ENCODE results near the gene SPEM1.

Gene SPEM1

DNA sequence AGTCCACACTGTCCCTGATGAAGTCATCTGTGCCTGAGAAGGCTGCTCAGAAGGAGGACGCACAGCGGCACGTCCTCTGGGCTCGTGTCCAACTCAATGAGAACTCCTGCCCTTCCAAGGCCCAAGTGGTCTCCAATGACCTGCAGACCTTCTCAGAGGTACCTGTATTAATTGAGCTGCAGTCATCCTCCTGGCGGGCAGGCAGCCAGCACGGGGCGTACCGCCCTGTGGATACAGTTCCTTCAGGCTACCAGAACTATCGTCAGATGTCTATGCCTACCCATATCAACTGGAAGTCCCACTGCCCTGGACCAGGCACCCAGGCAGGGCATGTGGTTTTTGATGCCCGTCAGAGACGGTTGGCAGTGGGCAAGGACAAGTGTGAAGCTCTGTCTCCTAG, 12.2 kb downstream of the SPEM1 start:
- DNase-seq, result no peak
- H3K4me1 Mint-ChIP-seq (ENCODE audit: low read depth in 2 of 2), result peaks cover 16 to 19% of the 10 kb centered on the region in 2 donors
- H3K4me3 Mint-ChIP-seq, result no peak overlapping the region
- peaks cover 21% of the 10 kb centered on the region for H3K36me3 Mint-ChIP-seq (ENCODE audit: insufficient read depth)
- no peaks in the 10 kb centered on the region for H3K9me3 Mint-ChIP-seq
- ATAC-seq (replicated peaks), result no peak
- no peaks in the 10 kb centered on the region for H3K27me3 Mint-ChIP-seq
- H3K27ac Mint-ChIP-seq, result no peak overlapping the region

- H3K9me3 Mint-ChIP-seq, result no peaks in the 10 kb centered on the region
- peaks cover 28% of the 10 kb centered on the region for H3K36me3 Mint-ChIP-seq (ENCODE audit: insufficient read depth)
- peak overlapping the region; percentile 90 to 93 for H3K27ac Mint-ChIP-seq
- H3K27me3 Mint-ChIP-seq, result peaks cover 22 to 34% of the 10 kb centered on the region in 2 donors
- DNase-seq (peak; percentile 11 to 41 (median 27)), ATAC-seq (replicated peaks) (peak; percentile 37)
- H3K4me1 Mint-ChIP-seq (ENCODE audit: low read depth in 2 of 2), result peaks cover 34 to 41% of the 10 kb centered on the region in 2 donors
- peak overlapping the region; percentile 93 to 97 for H3K4me3 Mint-ChIP-seq
Measured at GRCh38 chr17:7435676-7436555, 15.8 kb downstream of the SPEM1 start.

DNA sequence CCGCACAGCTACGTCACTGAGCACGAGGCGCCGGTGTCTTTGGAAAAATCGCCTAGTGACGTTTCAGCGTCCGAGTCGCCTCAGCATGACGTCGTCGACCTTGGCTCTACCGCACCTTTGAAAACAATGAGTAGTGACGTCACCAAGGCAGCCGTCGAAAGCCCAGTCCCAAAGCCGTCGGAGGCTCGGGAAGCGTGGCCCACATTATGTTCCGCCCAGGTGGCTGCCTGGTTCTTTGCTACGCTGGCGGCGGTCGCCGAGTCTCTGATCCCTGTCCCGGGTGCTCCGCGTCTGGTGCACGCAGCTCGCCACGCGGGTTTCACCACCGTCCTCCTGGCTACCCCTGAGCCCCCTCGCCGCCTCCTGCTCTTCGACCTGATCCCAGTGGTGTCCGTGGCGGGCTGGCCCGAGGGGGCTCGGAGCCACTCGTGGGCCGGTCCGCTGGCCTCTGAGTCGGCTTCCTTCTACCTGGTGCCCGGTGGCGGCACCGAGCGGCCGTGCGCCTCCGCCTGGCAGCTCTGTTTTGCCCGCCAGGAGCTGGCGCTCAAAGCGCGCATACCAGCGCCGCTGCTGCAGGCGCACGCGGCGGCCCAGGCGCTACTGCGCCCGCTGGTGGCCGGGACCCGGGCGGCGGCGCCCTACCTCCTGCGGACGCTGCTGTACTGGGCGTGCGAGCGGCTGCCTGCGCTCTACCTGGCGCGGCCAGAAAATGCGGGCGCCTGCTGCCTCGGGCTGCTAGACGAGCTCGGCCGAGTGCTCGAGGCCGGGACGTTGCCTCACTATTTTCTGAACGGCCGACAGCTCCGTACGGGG, 16.6 kb downstream of the SPEM1 start:
- H3K27me3 Mint-ChIP-seq, result peaks cover 29 to 43% of the 10 kb centered on the region in 2 donors
- H3K4me1 Mint-ChIP-seq (ENCODE audit: low read depth in 2 of 2), result peaks cover 34 to 41% of the 10 kb centered on the region in 2 donors
- peak overlapping the region; percentile 93 to 97 for H3K4me3 Mint-ChIP-seq
- H3K9me3 Mint-ChIP-seq, result no peaks in the 10 kb centered on the region
- H3K27ac Mint-ChIP-seq, result peak overlapping the region; percentile 68 to 93
- peak; percentile 65 for ATAC-seq (replicated peaks)
- peaks cover 28% of the 10 kb centered on the region for H3K36me3 Mint-ChIP-seq (ENCODE audit: insufficient read depth)
- DNase-seq, result peak; percentile 72 to 82 (median 78)

DNA sequence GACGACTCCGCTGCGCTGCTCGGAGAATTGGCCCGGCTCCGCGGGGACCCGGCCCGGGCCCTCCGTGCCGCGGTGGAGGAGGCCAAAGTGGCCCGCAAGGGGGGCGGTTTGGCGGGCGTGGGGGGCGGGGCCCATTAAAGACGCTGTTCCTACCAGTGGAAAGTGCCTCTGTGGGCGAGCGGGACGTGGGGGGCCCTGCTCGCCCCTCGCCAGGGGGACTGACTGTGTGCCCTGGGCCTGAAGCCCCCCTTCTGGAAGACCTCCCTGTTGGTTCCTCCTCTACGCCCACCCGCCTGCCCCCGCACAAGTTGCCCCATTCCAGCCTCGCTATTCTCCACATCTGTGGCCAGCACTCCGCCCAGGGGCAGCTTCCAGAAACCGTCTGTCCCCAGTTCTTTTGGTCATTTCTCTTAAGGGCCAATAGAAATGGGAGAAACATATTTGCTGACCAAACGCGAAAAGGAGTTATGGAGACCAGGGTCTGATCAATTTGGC, 17.3 kb downstream of the SPEM1 start:
- Mint-ChIP-seq H3K4me3 (peak overlapping the region; percentile 93 to 97), H3K36me3 (ENCODE audit: insufficient read depth) (peaks cover 28% of the 10 kb centered on the region), H3K4me1 (ENCODE audit: low read depth in 2 of 2) (peaks cover 34 to 41% of the 10 kb centered on the region in 2 donors), H3K27ac (peak overlapping the region in 1 of 2 donors; percentile 93), H3K27me3 (peaks cover 35 to 49% of the 10 kb centered on the region in 2 donors), H3K9me3 (no peaks in the 10 kb centered on the region)
- no peak for DNase-seq
- ATAC-seq (replicated peaks), result no peak

- peaks cover 34 to 41% of the 10 kb centered on the region in 2 donors for H3K4me1 Mint-ChIP-seq (ENCODE audit: low read depth in 2 of 2)
- H3K27me3 Mint-ChIP-seq, result peaks cover 40 to 53% of the 10 kb centered on the region in 2 donors
- peak overlapping the region; percentile 60 to 76 for H3K4me3 Mint-ChIP-seq
- H3K36me3 Mint-ChIP-seq (ENCODE audit: insufficient read depth), result peaks cover 28% of the 10 kb centered on the region
- no peaks in the 10 kb centered on the region for H3K9me3 Mint-ChIP-seq
- peak overlapping the region in 1 of 2 donors; percentile 16 for H3K27ac Mint-ChIP-seq
- no peak for ATAC-seq (replicated peaks)
- peak in 1 of 3 experiments; percentile 12 for DNase-seq
Measured at GRCh38 chr17:7437950-7438614, 18.0 kb downstream of the SPEM1 start.

DNA sequence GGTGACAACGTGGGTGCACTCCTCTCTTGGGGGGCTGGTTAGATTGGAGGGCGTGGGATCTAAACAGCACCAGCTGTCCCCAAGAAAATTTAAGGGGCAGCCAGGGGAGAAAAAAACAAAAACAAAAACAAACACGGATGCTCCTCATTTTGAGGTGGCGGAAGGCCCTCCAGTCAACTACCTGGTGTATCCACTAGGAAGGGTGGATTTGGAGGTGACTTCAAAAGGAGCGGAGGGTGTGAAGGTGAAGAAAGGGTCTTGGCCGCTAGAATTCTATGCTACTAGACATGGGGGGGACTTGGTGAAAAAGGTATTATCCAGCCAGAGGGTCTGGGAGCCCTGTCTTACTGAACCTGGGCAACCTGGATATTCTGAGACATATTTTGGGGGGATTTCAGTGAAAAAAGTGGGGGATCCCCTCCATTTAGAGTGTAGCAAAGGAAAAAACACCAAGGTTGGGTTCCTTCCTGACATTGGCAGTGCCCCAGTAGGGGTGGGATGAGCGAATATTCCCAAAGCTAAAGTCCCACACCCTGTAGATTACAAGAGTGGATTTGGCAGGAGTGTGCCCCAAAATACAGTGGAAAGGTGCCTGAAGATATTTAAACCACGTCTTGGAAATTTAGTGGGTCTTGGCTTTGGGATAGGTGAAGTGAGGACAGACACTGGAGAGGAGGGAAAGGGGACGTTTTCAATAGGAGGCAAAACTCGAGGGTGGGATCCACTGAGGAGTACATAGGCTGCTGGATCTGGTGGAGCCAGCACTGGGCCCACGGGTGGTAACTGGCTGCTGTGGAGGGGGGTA, 18.7 kb downstream of the SPEM1 start:
- H3K27me3 Mint-ChIP-seq, result peaks cover 47 to 61% of the 10 kb centered on the region in 2 donors
- H3K4me1 Mint-ChIP-seq (ENCODE audit: low read depth in 2 of 2), result peaks cover 34 to 41% of the 10 kb centered on the region in 2 donors

DNA sequence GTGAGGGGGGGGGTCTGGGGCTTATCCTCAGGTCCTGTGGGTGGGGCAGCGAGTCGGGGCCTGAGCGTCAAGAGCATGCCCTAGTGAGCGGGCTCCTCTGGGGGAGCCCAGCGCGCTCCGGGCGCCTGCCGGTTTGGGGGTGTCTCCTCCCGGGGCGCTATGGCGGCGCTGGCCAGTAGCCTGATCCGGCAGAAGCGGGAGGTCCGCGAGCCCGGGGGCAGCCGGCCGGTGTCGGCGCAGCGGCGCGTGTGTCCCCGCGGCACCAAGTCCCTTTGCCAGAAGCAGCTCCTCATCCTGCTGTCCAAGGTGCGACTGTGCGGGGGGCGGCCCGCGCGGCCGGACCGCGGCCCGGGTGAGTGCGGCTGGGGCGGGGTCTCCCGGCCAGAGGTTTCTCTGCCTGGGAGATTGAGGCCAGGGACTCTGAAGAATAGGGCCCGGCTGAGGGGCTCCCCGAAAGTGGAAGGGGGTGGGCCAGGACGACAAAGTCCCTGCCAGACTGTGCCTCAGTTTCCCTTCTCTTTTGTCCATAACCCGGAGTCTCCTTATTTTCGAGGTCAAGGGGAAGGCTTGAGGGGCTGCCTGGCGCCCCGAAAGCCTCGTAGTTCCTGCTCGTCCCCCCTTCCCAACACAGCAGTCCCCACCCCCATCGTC, 19.5 kb downstream of the SPEM1 start, which contains the start of gene FGF11:
FGF11 (plus strand) TSS at position 51 of the 651 bp plus-strand sequence; CDS start at position 160, 109 bp downstream.
- Mint-ChIP-seq H3K4me3 (peak within 1 kb of the TSS; percentile 78 to 83), H3K36me3 (ENCODE audit: insufficient read depth) (peaks cover 30% of the 10 kb centered on the region), H3K27me3 (peaks cover 52 to 67% of the 10 kb centered on the region in 2 donors), H3K4me1 (ENCODE audit: low read depth in 2 of 2) (peaks cover 34 to 41% of the 10 kb centered on the region in 2 donors), H3K27ac (peak within 1 kb of the TSS; percentile 16 to 87), H3K9me3 (no peaks in the 10 kb centered on the region)
- ATAC-seq (replicated peaks) (no peak), DNase-seq (no peak)

More for the DNA sequence above, 18.7 kb downstream of the SPEM1 start:
- H3K36me3 Mint-ChIP-seq (ENCODE audit: insufficient read depth), result peaks cover 30% of the 10 kb centered on the region
- peak overlapping the region; percentile 60 to 76 for H3K4me3 Mint-ChIP-seq
- no peak for DNase-seq
- H3K27ac Mint-ChIP-seq, result peak overlapping the region in 1 of 2 donors; percentile 16
- no peaks in the 10 kb centered on the region for H3K9me3 Mint-ChIP-seq
- ATAC-seq (replicated peaks), result no peak

- no peak for ATAC-seq (replicated peaks)
- Mint-ChIP-seq H3K27ac (peak overlapping the region in 1 of 2 donors; percentile 87), H3K9me3 (no peaks in the 10 kb centered on the region), H3K27me3 (peaks cover 56 to 73% of the 10 kb centered on the region in 2 donors), H3K4me3 (peak overlapping the region; percentile 78 to 83), H3K4me1 (ENCODE audit: low read depth in 2 of 2) (peaks cover 33 to 39% of the 10 kb centered on the region in 2 donors), H3K36me3 (ENCODE audit: insufficient read depth) (peaks cover 25% of the 10 kb centered on the region)
- DNase-seq, result peak in 2 of 3 experiments; percentile 18 to 19
Measured at GRCh38 chr17:7440113-7440833, 20.1 kb downstream of the SPEM1 start.

GRCh38 chr17:7440834-7441195, 20.7 kb downstream of the SPEM1 start:
- ATAC-seq (replicated peaks) (no peak), DNase-seq (no peak)
- H3K4me1 Mint-ChIP-seq (ENCODE audit: low read depth in 2 of 2), result peaks cover 37 to 40% of the 10 kb centered on the region in 2 donors

DNA sequence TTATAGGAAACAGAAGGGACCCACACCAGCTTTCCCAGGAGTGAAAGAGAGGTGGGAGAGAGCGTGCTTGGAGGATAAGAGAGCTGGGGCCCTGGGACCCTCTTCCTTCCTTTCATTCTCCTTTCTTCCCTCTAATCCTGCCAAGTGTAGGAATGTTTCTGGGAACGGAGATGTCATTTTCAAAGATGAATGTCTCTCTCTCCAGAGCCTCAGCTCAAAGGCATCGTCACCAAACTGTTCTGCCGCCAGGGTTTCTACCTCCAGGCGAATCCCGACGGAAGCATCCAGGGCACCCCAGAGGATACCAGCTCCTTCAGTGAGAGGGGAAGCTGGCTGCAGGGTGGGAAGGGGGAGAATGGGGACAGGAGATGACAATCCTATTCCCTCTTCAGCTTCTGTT, 21.1 kb downstream of the SPEM1 start:
- DNase-seq (no peak), ATAC-seq (replicated peaks) (no peak)
- peaks cover 19% of the 10 kb centered on the region for H3K36me3 Mint-ChIP-seq (ENCODE audit: insufficient read depth)
- H3K27ac Mint-ChIP-seq, result no peak overlapping the region
- H3K9me3 Mint-ChIP-seq, result no peaks in the 10 kb centered on the region
- peaks cover 66 to 83% of the 10 kb centered on the region in 2 donors for H3K27me3 Mint-ChIP-seq
- H3K4me1 Mint-ChIP-seq (ENCODE audit: low read depth in 2 of 2), result peaks cover 33 to 39% of the 10 kb centered on the region in 2 donors
- H3K4me3 Mint-ChIP-seq, result no peak overlapping the region

More at GRCh38 chr17:7440834-7441195, 20.7 kb downstream of the SPEM1 start:
- Mint-ChIP-seq H3K9me3 (no peaks in the 10 kb centered on the region), H3K27me3 (peaks cover 61 to 79% of the 10 kb centered on the region in 2 donors), H3K36me3 (ENCODE audit: insufficient read depth) (peaks cover 23% of the 10 kb centered on the region), H3K27ac (no peak overlapping the region), H3K4me3 (peak overlapping the region; percentile 78 to 83)

DNA sequence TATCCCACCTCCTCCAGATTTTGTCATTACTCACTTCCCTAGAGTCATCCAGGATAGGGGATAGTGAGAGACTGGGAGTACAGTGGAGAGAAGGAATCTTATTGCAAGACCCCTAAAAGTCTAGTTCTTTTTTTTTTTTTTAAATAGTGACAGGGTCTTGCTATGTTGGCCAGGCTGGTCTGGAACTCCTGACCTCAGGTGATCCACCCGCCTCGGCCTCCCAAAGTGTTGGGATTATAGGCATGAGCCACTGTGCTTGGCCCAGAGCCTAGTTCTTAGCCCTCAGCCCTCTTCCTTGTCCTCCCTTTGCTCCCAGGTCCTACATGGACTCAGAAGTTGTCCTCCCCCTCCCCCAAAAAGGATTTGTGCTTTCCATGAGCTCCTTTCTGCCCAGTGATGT, 22.0 kb downstream of the SPEM1 start:
- H3K4me3 Mint-ChIP-seq, result no peak overlapping the region

More for the DNA sequence above, 22.0 kb downstream of the SPEM1 start:
- no peak overlapping the region for H3K27ac Mint-ChIP-seq
- ATAC-seq (replicated peaks) (no peak), DNase-seq (no peak)
- H3K36me3 Mint-ChIP-seq (ENCODE audit: insufficient read depth), result peaks cover 10% of the 10 kb centered on the region
- H3K9me3 Mint-ChIP-seq, result no peaks in the 10 kb centered on the region
- peaks cover 70 to 92% of the 10 kb centered on the region in 2 donors for H3K27me3 Mint-ChIP-seq
- H3K4me1 Mint-ChIP-seq (ENCODE audit: low read depth in 2 of 2), result peaks cover 28 to 33% of the 10 kb centered on the region in 2 donors

Measured in effector memory CD8-positive, alpha-beta T cell (primary cell).